GM23248 (cell line): ENCODE results near the gene TNFRSF8.

Experiments used
- EZH2 ChIP-seq: fragments of 200-600 bp; sonication (generic); IDR thresholded peaks from 2 replicates; pipeline ENCODE4 v1.6.1; 2018; ENCODE audit warnings: antibody characterized with exemption, mild to moderate bottlenecking; ENCODE audit not compliant: insufficient read depth, poor library complexity, severe bottlenecking
- EZH2phosphoT487 ChIP-seq: fragments of 200-600 bp; sonication (generic); IDR thresholded peaks from 2 replicates; pipeline ENCODE4 v1.6.1; 2018; ENCODE audit warnings: antibody characterized with exemption, moderate library complexity, mild to moderate bottlenecking, low read depth; ENCODE audit not compliant: insufficient read depth

DNA sequence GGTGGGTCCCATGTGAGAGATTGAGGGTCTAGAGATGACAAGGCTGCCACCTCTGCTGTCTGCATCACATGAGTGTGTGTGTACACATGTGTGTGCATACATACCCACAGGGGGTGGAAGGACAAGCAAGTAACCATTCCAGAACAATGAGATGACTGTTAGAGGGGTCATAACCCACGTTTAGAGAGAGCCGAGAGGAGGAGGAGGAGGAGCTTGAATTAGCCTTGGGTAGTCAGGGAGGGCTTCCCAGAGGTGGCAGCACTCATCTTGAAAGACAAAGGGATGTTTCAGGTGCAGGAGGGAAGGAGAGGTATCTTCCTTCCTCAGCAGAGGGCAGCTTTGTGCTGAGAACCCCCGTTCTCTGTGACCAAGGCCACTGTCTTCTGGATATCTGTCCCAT lies 125.0 kb downstream of the TNFRSF8 start:
- TF ChIP-seq EZH2 (no peak), EZH2phosphoT487 (no peak)
